DMS53 (cell line): Measurements from ENCODE around the gene SPHKAP.
A peak's percentile ranks its signal among the peaks of the same experiment; 100 is the strongest.
"Not testable (repeated sequence)": the region's sequence is repeated elsewhere in the genome, so short reads cannot be mapped to it uniquely, and the experiment has no call there.

Experiments used
- DNase-seq: peaks from one replicate; lab custom pipeline; 2025; lab: John Stamatoyannopoulos, UW

The SPHKAP gene

GRCh38 chr2:228103379-228103778 lies 78.1 kb downstream of the SPHKAP start:
- DNase-seq: no peak

GRCh38 chr2:228102949-228103348 lies 78.5 kb downstream of the SPHKAP start:
- no peak for DNase-seq

DNA sequence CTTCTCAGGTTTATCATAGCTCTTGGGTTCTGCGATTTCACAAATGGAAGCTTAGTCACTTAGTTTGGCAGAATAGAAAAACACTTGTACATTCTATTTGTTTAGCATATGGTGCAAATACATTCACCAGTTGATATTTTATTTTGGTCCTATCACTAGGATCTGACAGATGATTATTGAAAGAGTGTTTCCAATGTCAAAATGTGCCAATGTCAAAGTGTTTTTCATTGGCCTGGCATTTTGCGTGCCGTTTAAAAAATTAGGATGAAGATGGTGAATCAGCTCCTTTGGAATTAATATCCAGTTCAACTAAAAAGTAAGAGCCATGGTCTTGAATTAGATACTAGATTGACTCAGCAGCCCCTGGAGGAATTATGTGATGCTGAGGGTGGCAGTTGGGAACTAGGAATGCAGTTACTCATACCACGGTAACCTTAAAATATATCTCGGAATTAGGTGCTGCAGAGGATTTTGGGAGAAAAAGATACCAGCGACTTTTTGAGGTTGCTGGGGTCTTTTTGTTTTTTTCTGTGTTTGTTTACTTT lies 87.0 kb downstream of the SPHKAP start:
- no peak for DNase-seq

- DNase-seq: no peak
Observed at GRCh38 chr2:228092056-228092455, 89.4 kb downstream of the SPHKAP start.

DNA sequence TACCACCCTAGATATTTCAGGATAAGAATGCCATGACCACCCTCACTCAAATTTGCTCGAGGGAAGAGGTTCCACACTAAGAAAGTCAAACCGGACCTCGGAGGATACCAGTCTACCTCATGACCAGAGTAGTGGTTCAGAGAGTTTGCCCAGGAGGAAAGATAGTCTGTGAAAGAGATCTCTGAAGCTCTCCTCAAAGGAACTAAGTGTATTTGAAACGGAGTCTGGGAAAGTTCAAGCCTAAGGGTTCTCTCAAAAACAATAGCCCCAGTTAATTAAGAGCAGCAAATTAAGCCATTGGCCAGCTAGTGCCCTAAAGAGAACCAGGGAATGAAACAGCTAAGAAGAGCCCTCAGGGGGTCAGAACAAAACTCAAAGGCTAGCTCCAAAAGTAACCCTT lies 94.9 kb downstream of the SPHKAP start:
- DNase-seq: no peak

DNA sequence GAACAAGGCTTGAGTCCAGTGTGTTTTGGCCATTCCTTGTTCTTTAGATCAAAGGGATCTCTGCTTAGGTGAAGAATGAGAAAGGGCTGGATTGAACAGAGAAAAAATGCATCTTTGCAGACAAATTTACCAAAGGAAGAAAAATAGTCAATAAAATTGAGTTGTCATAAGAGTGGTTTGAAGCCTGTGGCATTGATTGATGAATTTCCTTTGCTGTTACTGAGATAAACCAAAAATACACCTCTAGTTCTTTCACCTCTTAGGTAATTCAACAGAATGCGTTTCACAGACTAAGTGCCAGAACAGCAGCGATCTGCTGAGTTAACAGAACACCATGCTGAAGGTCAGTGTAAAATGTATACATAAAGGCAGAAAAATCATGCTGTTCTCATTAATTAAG lies 96.8 kb downstream of the SPHKAP start:
- DNase-seq: no peak

GRCh38 chr2:228083131-228083530 lies 98.4 kb downstream of the SPHKAP start:
- DNase-seq: no peak

GRCh38 chr2:228082571-228082970 lies 98.9 kb downstream of the SPHKAP start:
- no peak for DNase-seq

DNA sequence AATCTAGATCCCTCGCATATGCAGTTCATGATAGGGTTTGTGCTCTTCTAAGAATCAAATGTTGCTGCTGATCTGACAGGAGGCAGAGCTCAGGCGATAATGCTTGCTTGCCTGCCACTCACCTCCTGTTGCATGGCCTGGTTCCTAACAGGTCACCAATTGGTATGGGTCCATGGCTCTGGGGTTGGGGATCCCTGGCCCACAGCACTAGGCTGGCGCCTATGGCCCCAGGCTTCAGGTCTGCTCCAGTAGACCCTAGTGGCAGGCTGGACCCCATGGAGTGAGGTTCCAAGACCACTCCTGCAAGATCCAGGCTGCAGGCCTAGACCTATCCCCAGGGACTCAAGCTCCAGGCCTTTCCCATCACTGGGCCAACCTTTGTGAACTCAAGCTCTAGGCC lies 102.3 kb downstream of the SPHKAP start:
- DNase-seq: no peak

- not testable (repeated sequence) for DNase-seq
Observed at GRCh38 chr2:228076695-228077094, 104.8 kb downstream of the SPHKAP start.

GRCh38 chr2:228072669-228073068 lies 108.8 kb downstream of the SPHKAP start:
- no peak for DNase-seq

- no peak for DNase-seq
Observed at GRCh38 chr2:228067309-228067708, 114.2 kb downstream of the SPHKAP start.

GRCh38 chr2:228066126-228066798 lies 115.2 kb downstream of the SPHKAP start:
- DNase-seq: no peak

GRCh38 chr2:228065686-228066085 lies 115.8 kb downstream of the SPHKAP start:
- no peak for DNase-seq

- no peak for DNase-seq
Observed at GRCh38 chr2:228064796-228065315, 116.6 kb downstream of the SPHKAP start.

DNA sequence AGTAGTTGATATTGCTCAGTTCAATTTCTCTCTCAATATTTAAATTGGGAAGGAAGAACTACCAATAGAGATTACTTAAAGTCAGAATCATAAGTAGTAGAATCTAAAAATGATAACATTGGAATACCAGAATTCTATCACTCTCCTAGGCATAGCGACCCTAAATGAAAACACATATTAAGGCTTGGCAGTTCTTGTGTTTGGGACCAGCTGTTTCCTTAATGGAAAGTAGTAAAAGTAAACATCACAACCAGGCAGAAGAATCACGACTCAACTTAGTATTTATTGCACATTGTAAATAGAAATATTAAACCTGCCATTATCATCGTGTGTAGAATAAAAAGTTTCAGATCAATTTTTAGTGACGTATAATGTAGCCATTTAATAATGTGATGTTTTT lies 117.5 kb downstream of the SPHKAP start:
- no peak for DNase-seq

DNA sequence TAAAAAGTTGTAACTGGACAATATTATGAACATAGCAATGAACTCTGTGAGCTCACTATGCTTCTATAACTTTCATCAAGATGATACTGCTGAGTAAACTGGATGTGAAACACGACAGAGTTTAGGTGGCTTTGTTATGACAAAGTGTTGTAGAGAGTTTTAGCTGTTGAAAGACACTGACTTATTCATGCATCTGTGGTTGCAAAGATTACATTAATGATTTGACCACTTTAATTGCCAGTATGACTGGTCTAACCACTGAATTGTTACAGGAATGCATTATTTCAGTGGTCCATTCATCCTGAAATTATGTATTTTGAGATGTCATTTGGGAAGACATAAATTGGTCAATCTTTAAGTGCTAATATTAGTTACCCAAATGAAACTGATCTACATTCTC lies 117.9 kb downstream of the SPHKAP start:
- no peak for DNase-seq

DNA sequence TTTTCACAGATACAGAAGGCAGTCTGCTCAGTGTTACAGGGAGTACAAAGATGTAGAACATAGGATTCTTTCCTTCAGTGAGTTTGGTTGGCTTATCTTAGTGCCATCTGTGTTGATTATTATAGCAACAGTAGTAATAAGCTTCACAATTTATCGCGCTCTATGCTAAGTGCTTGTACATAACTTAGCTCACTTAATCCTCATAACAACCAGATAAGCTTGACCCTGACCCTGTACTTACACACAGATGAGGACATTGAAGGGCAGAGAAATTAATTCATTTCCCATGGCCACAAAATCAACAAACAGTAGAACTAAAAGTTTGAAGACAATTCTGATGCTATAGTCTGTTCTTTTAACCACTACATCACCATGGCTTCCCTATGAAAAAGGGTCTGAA lies 121.8 kb downstream of the SPHKAP start:
- no peak for DNase-seq

DNA sequence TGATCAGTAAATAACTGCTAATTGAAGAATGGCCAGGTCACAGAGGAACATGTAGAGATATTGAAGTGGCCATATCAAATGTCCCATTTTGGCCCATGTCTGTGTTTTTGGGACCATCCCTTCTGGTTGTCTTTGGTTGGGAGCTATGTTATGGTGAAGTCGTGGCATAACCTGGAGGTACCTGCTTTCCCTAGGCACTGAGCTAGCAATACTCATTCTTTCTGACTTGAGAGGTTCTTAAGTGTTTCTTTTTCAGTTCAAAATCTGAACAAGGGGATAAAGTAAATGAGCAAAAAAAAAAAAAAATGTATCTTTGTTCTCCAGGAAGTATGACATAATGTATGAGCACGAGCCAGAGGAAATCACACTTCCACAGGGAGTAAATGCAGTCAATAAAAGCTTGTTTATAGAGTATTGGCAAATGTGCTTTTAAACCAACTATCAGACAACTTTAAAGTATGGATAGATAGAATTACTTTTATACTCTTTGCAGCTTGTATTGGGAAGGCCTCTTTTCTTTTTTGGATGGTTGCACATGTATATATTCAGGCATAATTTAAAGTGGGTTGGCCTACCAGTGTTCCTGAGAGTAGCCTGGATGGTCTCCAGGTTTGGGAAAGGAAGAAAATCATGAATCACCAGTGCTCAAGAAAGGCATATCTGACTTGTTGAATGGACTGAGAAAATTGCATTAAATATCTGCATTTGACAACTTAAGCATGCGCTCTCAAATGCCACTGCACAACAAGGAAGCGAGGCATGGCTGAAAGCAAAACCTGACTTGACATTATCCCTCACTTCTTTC lies 125.0 kb downstream of the SPHKAP start:
- no peak for DNase-seq

DNA sequence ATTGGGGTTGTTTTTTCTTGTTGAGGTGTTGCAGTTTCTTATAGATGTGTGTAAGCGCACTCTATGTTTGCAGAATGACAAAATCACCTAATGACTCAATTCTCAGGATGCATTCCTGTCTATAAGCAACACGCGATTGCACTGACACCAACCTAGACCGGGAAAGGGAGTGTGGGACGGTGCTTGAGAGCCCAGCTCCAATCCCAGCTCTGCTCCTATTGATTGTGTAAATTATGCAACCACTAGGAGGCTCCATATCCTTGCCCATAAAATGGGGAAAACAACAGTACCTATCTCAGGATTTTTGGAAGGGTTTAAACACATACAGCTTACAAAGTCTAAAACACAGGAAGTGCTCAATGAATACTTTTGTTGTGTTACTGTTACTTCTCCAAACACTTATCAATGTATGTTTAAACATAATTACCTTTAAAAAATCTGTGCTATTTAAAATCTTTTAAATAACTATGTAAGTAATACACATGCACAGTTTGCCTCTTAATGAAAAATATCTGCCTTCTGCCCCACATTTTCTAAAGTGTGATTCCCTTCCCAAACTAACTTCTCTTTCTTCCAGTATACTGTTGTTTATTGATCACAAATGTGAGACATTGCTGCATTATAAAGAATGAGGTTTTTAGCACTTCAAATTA lies 132.5 kb downstream of the SPHKAP start:
- peak; percentile 86 for DNase-seq

- DNase-seq: no peak
Observed at GRCh38 chr2:228040995-228041394, 140.5 kb downstream of the SPHKAP start.

DNA sequence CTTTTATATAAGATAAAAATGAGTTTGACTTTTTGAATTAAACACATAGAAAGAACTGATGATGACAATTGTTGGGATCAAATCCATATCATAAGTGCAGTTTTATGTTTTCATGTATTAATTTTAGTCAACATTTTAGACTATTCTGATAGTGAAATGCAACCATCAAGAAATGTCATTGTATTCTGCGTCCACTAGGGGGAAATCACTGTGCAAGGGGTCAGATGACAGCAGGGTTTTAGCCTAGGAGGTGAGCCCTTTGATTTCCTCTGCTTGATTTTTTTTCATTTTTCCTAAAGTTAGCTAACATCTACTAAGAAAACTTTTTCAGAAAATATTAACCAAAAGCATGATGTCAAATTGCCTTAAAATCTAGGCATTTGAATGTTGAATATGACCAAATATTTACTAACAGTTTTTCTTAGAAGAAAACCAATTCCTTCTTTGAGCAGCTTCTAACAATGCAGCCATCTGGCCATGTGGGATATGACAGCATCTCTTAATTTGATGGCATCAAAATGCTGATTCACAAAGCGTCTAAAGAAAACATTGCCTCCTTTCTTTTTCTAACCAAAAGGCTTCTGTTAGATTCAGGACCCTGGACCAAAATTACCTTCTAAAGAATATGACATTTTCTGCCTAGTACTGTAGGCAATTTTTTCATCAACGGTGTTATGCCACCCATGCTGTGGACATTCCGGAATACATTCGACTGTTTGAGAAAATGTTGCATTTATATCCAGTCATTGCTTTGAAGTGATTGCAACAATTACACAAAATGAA lies 141.5 kb downstream of the SPHKAP start:
- peak; percentile 71 for DNase-seq
